ENCODE measurements around the gene NECTIN2. TPM values are rescaled to one million over a fixed set of nuclear protein-coding genes. Genes with fewer than 3 reads are reported as not detected.
"Not testable (repeated sequence)": the region's sequence is repeated elsewhere in the genome, so short reads cannot be mapped to it uniquely, and the experiment has no call there.

Gene NECTIN2
- total RNA-seq, 2 experiments from 2014 or later = 0.43 to 0.60 TPM

GRCh38 chr19:44900328-44901244 is 54.5 kb downstream of the NECTIN2 start:
- Mint-ChIP-seq H3K9me3 (no peaks in the 10 kb centered on the region), H3K27me3 (peaks cover 9% of the 10 kb centered on the region), H3K27ac (no peak overlapping the region), H3K4me3 (no peak overlapping the region), H3K4me1 (peaks cover 7% of the 10 kb centered on the region), H3K36me3 (peaks cover 31% of the 10 kb centered on the region)
- DNase-seq = no peak

GRCh38 chr19:44903216-44903601 is 57.1 kb downstream of the NECTIN2 start:
- Mint-ChIP-seq H3K4me1 (peaks cover 12% of the 10 kb centered on the region), H3K27me3 (peaks cover 34% of the 10 kb centered on the region), H3K27ac (no peak overlapping the region), H3K4me3 (no peak overlapping the region), H3K36me3 (peaks cover 18% of the 10 kb centered on the region), H3K9me3 (no peaks in the 10 kb centered on the region)
- no peak for DNase-seq

GRCh38 chr19:44903602-44904425 is 57.7 kb downstream of the NECTIN2 start:
- H3K36me3 Mint-ChIP-seq = peaks cover 18% of the 10 kb centered on the region
- no peaks in the 10 kb centered on the region for H3K9me3 Mint-ChIP-seq
- H3K4me1 Mint-ChIP-seq = peaks cover 12% of the 10 kb centered on the region
- peaks cover 36% of the 10 kb centered on the region for H3K27me3 Mint-ChIP-seq
- no peak overlapping the region for H3K27ac Mint-ChIP-seq
- DNase-seq = peak; percentile 76
- no peak overlapping the region for H3K4me3 Mint-ChIP-seq

GRCh38 chr19:44904426-44904994 is 58.4 kb downstream of the NECTIN2 start:
- H3K27me3 Mint-ChIP-seq = peaks cover 40% of the 10 kb centered on the region
- H3K9me3 Mint-ChIP-seq = no peaks in the 10 kb centered on the region
- peaks cover 12% of the 10 kb centered on the region for H3K4me1 Mint-ChIP-seq
- H3K4me3 Mint-ChIP-seq = no peak overlapping the region
- no peak overlapping the region for H3K27ac Mint-ChIP-seq
- DNase-seq = no peak
- peaks cover 18% of the 10 kb centered on the region for H3K36me3 Mint-ChIP-seq

GRCh38 chr19:44905437-44906160 is 59.5 kb downstream of the NECTIN2 start, which contains the start of gene APOE:
TSS of gene APOE (plus strand) at chr19:44905796. CDS start at chr19:44906625, 829 bp downstream.
- no peaks in the 10 kb centered on the region for H3K9me3 Mint-ChIP-seq
- peaks cover 14% of the 10 kb centered on the region for H3K36me3 Mint-ChIP-seq
- H3K4me3 Mint-ChIP-seq = no peak within 1 kb of the TSS
- peaks cover 46% of the 10 kb centered on the region for H3K27me3 Mint-ChIP-seq
- no peak within 1 kb of the TSS for H3K27ac Mint-ChIP-seq
- no peak for DNase-seq
- peaks cover 12% of the 10 kb centered on the region for H3K4me1 Mint-ChIP-seq

GRCh38 chr19:44907613-44908012 is 61.5 kb downstream of the NECTIN2 start:
- H3K4me3 Mint-ChIP-seq = no peak overlapping the region
- H3K27ac Mint-ChIP-seq = no peak overlapping the region

GRCh38 chr19:44908074-44908835 is 62.2 kb downstream of the NECTIN2 start:
- no peaks in the 10 kb centered on the region for H3K9me3 Mint-ChIP-seq
- H3K4me3 Mint-ChIP-seq = no peak overlapping the region
- peaks cover 72% of the 10 kb centered on the region for H3K27me3 Mint-ChIP-seq
- DNase-seq = no peak
- peaks cover 5% of the 10 kb centered on the region for H3K36me3 Mint-ChIP-seq
- peaks cover 10% of the 10 kb centered on the region for H3K4me1 Mint-ChIP-seq
- no peak overlapping the region for H3K27ac Mint-ChIP-seq

More at GRCh38 chr19:44907613-44908012, 61.5 kb downstream of the NECTIN2 start:
- peaks cover 65% of the 10 kb centered on the region for H3K27me3 Mint-ChIP-seq
- H3K9me3 Mint-ChIP-seq = no peaks in the 10 kb centered on the region
- peaks cover 12% of the 10 kb centered on the region for H3K4me1 Mint-ChIP-seq
- peaks cover 7% of the 10 kb centered on the region for H3K36me3 Mint-ChIP-seq
- no peak for DNase-seq

GRCh38 chr19:44908836-44909261 is 62.8 kb downstream of the NECTIN2 start:
- no peak for DNase-seq
- no peak overlapping the region for H3K27ac Mint-ChIP-seq
- no peak overlapping the region for H3K4me3 Mint-ChIP-seq
- peaks cover 78% of the 10 kb centered on the region for H3K27me3 Mint-ChIP-seq
- H3K36me3 Mint-ChIP-seq = peaks cover under 1% of the 10 kb centered on the region
- peaks cover 10% of the 10 kb centered on the region for H3K4me1 Mint-ChIP-seq
- no peaks in the 10 kb centered on the region for H3K9me3 Mint-ChIP-seq

GRCh38 chr19:44909775-44910174 is 63.7 kb downstream of the NECTIN2 start:
- no peak overlapping the region for H3K4me3 Mint-ChIP-seq
- no peaks in the 10 kb centered on the region for H3K36me3 Mint-ChIP-seq
- H3K4me1 Mint-ChIP-seq = peaks cover 18% of the 10 kb centered on the region
- no peak overlapping the region for H3K27ac Mint-ChIP-seq
- DNase-seq = no peak
- H3K9me3 Mint-ChIP-seq = no peaks in the 10 kb centered on the region
- H3K27me3 Mint-ChIP-seq = peaks cover 86% of the 10 kb centered on the region

- peaks cover 67% of the 10 kb centered on the region for H3K27me3 Mint-ChIP-seq
- H3K4me1 Mint-ChIP-seq = peaks cover 10% of the 10 kb centered on the region
- not testable (repeated sequence) for DNase-seq, H3K9me3 Mint-ChIP-seq, H3K4me3 Mint-ChIP-seq, H3K27ac Mint-ChIP-seq, H3K36me3 Mint-ChIP-seq
Measured at GRCh38 chr19:44911896-44912295, 65.8 kb downstream of the NECTIN2 start.

GRCh38 chr19:44912854-44913253 is 66.8 kb downstream of the NECTIN2 start:
- no peak for DNase-seq
- Mint-ChIP-seq H3K4me1 (peaks cover 10% of the 10 kb centered on the region), H3K27ac (no peak overlapping the region), H3K4me3 (no peak overlapping the region), H3K27me3 (peaks cover 58% of the 10 kb centered on the region), H3K9me3 (no peaks in the 10 kb centered on the region), H3K36me3 (no peaks in the 10 kb centered on the region)

- peaks cover 10% of the 10 kb centered on the region for H3K4me1 Mint-ChIP-seq
- not testable (repeated sequence) for H3K36me3 Mint-ChIP-seq, DNase-seq, H3K9me3 Mint-ChIP-seq, H3K27ac Mint-ChIP-seq
- peaks cover 53% of the 10 kb centered on the region for H3K27me3 Mint-ChIP-seq
- H3K4me3 Mint-ChIP-seq = peak overlapping the region; percentile 94
Measured at GRCh38 chr19:44913512-44914432, 67.7 kb downstream of the NECTIN2 start.

All from activated naive CD8-positive, alpha-beta T cell treated with anti-CD3 and anti-CD28 coated beads for 36 hours (primary cell).